GM19328 (cell line): ENCODE results near the gene PLEKHA6.

ENCODE experiments used
- ATAC-seq: cut with Tn5 transposase; IDR thresholded peaks from one replicate; pipeline ENCODE4 v1.9.1; 2021; ENCODE audit warnings: mild to moderate bottlenecking, moderate library complexity; ENCODE audit not compliant: unreplicated experiment

PLEKHA6 gene

DNA sequence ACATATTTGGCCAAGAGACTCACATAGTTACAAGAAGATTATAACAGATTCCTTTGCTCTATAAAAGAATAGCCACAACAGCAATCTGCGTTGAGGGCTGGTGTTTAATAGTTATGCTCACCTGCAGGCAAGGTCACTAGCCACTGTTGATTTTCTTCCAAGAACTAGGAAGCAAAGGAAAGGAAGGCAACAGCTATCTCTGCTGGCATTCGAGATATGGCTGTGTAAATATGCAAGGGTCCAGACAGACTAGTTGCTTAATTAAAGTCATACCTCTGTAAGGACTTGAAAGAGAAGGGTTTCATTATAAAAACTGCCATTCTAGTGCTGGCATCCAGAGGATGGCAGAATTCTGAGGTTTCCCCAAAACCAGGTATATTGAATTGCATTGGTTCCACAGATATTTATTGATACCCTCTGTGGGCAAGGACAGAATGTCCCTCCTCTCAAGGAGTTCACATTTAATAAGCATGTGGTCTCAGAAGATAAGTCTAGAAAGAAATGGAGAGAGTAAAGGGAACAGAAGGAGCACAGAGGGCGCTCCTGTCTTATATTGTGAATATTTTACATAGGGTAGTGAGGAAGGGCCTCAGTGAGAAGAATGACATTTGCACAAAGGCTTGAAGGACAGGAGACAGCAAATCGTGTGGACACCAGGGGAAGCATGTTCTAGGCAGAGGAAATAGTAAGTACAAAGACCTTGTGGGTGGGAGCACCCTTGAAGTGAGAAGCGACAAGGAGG lies 23.6 kb upstream of the PLEKHA6 start:
- no peak for ATAC-seq

GRCh38 chr1:204382714-204383083 lies 23.0 kb upstream of the PLEKHA6 start:
- no peak for ATAC-seq

GRCh38 chr1:204380293-204380831 lies 20.6 kb upstream of the PLEKHA6 start:
- ATAC-seq, result no peak

GRCh38 chr1:204377800-204378668 lies 18.3 kb upstream of the PLEKHA6 start:
- ATAC-seq, result no peak

GRCh38 chr1:204376919-204377799 lies 17.4 kb upstream of the PLEKHA6 start:
- no peak for ATAC-seq

DNA sequence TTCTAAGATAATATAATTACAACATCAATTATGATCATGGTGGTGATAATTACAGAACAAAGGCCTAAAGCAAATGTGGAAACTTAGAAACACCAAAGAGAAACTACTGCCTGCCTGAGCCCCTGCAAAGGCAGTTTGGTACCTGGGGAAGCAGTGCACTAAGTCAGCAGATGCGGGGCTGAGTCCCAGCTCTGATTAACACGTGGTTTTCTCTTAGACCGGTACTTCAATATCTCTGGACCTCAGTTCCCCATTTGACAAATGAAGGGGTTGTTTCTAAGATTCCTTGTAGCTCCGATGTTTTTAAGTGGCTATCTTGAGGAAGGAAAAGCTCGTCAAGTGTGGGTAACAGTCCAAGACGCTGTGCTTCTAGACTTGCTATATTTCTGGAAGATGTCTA lies 16.7 kb upstream of the PLEKHA6 start:
- no peak for ATAC-seq

DNA sequence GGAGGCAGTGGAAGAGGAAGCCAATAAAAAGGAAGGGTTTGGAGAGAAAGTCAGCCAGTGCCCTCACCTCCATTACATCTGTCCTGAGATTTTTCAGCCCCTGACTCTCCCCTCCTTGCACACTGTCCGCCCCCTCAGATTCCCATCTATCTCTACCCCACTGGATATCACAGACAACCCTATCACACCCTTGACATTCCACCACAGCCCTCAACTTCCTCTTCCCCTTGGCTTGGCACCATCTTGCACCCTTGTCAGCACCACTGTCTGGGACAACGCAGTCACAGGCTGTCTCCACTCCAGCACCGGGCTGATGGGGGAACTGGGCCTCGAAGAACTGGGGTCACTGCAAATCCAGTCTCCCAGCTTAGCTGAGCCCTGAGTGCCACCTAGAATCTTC lies 14.2 kb upstream of the PLEKHA6 start:
- ATAC-seq, result no peak

GRCh38 chr1:204370176-204370575 lies 10.4 kb upstream of the PLEKHA6 start:
- no peak for ATAC-seq

DNA sequence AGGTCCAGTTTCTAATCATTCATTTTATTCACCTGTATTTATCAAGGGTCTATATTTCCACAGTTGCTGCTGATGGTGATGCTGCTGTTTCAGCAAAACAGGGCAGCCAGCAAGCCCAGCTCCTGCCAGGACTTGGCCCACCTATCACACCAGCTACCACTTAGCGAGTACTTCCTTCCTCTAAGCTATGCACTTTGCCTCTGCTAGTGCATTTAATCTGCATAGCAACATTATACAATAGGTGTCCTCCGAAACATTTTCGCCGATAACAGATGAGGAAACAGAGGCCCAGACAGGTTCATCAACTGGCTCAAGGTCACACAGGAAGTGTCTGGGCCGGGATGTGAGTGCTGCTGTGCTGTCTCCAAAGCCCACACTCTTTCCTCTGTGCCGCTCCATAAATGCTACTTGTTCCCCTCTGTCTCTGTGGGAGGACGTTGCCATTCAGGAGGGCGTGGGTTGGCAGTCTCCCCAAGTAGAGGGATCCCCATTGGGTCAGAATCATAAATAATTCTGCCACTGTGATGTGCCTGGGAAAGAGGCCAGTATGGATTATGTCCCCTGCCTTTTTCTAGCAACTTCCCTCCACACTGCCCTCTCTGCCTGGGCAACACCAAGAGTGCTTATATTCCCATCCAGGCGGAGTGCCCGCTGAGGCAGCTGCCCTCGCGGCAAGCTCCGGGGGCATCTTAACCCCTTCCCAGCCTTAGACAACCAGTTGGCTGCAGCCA lies 9.4 kb upstream of the PLEKHA6 start:
- no peak for ATAC-seq

DNA sequence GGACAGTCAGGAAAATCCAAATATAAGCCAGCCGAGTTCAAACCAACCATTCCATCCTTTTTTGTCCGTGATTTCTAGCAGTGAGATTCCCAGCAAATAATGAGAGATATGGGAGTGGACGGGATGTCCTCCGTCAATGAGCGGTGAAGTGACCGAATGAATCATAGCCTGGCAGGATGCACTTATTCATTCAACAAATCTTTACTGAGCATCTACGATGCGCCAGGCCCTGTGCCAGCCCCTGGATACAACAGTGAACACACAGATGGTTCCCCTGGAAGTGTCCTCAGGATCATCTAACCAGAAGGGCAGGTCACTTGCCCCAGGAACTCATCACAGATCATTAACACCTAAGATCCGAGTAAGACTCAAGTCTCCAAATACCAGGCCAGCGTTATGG lies 8.2 kb upstream of the PLEKHA6 start:
- no peak for ATAC-seq

GRCh38 chr1:204367193-204367858 lies 7.6 kb upstream of the PLEKHA6 start:
- ATAC-seq, result no peak

DNA sequence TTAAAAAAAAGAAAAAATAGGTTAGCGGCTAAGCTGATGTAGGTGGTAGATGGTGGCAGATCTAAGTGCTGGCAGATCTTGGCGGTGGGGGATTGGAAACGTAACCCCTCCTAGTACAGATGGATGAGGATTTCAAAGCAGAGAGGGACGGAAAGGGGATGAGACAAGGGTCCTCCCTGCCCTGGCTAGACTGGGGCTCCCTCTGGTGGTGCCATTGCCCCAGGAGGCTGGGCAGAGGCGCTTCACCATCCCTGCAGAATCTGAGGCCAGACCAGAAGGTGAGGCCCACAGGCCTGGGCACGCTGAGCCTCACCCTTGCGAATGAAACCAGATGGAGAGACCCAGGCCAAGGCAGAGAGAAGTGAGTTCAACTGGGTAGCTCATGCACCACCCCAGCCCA lies 7.0 kb upstream of the PLEKHA6 start:
- no peak for ATAC-seq

GRCh38 chr1:204363335-204364114 lies 3.8 kb upstream of the PLEKHA6 start:
- ATAC-seq, result no peak

GRCh38 chr1:204362984-204363334 lies 3.2 kb upstream of the PLEKHA6 start:
- no peak for ATAC-seq

DNA sequence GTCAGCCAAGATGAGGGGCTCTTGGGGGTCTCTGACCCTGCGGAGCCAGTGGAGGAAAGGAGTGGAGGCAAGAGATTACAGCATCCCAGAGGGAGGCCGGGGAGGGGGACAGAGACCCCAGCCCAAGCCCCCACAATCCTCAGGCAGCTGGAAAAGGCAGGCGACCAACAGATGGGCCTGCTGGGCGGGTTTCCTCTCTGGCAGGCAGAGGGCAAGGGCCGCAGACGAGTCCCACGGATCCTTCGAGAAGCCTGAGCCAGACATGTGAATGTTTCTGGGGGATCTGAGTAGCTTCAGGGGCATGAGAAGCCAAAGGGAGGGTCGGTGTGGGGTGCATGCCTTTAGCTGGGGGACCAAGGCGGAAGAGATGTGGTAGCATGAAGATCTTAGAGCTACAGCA lies 2.1 kb upstream of the PLEKHA6 start:
- ATAC-seq, result no peak

DNA sequence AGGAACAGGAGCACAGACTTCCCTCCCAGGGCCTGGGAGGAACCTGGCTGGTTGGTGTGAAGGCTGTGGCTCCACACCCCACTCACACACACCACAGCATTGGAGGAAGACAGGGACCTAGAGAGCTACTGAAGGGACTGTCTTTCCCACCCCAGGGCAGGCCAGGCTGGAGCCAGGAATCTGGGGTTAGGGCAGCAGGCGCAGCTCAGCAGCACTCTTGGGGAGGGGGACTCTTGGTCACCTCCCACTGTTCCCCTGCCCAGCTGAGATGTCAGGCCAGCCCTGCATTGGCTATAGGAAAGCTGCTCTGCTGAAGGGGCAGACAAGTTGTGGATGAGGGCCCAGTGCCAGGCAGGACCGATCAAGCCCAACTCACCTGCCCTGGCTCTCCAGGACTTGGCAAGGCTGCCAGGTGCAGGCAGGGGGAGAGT lies 1.6 kb upstream of the PLEKHA6 start:
- ATAC-seq, result no peak

DNA sequence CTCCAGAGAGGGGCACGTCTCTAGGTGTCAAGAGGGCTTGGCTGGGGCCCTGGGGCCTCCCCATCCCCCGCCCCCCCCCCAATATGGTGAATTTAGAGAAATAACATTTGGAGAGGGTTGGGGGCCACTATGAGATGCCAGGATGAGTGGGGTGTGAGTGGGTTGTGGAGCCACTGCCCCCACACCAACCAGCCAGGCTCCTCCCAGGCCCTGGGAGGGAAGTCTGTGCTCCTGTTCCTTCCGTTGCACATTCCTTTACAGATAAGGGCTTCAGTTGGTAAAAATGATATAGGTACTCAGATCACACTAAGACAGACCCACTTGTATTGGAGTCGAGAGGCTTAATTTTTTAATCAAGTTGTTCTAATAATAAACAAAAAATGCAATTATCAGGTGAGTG lies 585 bp upstream of the PLEKHA6 start:
- no peak for ATAC-seq

DNA sequence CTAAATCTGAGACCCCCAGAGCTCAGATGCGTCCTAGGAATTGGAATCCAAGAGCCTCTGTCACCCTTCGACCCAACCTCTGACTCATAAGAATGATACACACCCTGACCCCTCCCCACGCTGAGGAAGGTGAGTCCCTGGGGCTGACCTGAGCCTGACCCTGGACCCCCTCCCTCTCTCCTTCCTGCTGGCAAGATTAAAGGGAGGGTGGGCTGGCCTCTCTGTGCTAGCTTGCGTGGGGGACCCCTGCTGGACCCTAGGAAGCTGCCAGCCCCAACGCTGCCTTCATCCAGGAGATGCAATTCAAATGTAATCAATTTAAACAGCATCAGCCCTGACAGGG lies 627 bp downstream of the PLEKHA6 start:
- no peak for ATAC-seq

DNA sequence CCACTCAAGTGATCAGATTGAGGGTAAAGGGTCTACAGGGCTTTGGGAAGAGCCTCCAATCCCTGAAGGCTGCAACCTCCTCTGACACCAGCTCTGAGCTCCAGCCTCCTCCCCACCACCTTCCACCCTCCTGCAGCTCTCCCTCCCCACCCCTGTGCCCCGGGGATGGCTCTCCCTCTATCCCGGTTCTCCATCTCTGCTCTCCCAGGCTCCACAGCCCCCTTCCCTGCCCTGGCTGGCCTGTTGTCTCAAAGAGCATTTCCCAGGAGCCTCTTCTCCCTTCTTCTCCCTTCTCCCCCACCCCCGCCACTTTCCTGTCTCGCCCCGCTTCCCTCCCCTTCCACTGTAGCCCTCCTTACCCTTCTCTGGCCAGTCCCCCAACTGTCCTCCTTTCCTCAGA lies 1.1 kb downstream of the PLEKHA6 start:
- ATAC-seq, result no peak
